IPS-NIHi11 (cell line): ENCODE measurements around the gene IGF1.
"Not testable (repeated sequence)": the region's sequence is repeated elsewhere in the genome, so short reads cannot be mapped to it uniquely, and the experiment has no call there.

Source experiments
- DNase-seq: peaks from one replicate; pipeline ENCODE4 v3.0.0; 2012; ENCODE audit warnings: mixed read lengths, low spot score

The IGF1 gene

DNA sequence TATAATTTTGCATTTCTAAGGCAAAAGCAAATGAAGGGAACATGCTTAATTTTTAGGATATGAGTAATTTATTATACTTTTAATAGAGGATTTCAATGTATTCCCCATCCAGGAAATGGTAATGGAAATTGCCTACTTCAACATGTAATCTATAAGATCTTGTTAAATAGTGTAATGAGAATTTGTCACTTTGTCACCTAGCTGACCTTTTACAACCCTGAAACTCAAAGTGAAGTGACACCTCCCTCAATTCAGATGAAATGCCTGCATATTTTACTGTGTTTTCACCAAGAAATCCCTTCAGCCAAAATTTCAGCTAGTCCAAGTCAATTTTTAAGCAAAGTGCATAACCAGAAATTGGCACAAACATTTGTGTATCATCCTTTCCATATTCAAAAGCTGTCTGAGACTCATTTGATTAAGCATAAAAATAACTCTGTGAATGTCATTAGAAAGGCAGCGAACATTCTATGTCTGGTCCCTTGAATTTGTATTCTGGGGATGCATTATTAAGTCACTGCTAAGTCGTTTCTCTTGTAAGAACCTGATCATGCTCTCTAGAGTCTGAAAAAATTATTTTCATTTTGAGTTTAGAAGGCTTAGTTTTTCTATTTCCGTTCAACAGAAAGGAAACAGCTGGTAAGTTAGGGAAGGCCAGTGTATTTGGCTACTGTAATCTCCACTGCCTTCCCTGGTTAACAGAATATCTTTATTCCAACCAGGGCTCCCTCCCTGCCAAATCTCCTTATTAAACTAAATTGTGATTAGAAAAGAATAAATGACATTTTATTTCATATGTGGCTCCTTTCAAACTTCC, 100.8 kb downstream of the IGF1 start:
- DNase-seq: no peak

DNA sequence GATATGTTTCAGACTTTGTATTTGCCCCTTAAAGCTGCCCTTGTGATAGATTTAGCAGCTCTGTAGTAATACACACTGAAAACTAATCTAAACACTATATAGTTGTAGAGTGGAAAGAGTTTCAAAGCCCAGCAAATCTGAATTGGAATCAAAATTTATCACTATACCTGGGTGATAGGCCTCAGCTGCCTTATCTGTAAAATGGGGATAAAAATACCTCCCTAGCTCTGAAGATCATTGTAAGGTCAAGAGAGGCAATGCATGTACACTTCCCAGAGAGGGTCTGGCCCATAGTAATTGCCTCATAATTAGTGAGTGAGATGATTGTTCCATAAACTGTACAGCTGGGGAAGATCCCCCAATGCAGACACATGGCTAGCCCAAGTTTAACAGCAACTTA, 103.6 kb downstream of the IGF1 start:
- no peak for DNase-seq

DNA sequence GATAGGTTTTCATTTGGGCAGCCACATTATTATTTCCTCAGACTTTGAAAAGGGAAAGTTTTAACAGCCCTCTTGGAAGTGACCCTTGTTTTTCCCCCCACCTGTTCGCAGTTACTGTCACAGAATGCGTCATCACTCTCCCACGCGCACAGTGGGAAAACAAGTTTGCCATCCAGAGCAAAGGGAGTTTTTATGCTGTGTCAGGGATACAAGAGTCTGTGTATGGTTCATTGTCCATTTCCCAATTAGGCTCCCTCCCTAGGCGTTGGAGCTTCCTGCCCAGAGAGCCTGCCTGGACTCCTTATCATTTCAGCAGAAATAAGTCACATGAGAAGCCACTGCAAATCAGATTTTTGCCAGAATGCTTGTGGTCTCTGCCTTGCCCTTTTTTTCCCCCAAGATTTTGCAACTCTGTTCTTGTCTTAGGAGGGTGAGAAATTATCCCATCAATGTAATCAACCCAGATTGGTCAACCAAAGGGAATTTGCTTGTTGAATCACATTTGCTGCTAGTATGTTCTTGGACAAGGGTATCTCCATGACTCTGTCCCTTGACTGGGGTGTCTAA, 104.1 kb downstream of the IGF1 start:
- no peak for DNase-seq

DNA sequence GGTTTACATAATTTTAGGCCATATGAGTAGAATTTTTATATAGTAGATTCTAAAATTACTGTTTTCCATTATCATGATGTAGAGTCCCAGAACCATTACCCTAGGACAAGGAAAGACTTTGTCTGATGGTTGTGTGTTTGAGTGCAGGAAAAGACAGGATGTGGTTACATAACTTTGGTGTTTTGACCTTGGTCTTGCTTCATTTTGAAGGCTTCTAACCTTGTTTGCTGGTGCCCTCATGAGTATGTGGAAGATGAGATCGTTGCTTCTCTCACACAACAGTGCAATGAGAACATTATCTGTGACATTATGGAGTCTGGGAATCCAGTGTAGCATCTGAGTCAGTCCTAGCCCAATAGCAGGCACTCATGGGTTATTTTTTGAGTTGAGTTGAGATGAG, 106.2 kb downstream of the IGF1 start:
- no peak for DNase-seq

DNA sequence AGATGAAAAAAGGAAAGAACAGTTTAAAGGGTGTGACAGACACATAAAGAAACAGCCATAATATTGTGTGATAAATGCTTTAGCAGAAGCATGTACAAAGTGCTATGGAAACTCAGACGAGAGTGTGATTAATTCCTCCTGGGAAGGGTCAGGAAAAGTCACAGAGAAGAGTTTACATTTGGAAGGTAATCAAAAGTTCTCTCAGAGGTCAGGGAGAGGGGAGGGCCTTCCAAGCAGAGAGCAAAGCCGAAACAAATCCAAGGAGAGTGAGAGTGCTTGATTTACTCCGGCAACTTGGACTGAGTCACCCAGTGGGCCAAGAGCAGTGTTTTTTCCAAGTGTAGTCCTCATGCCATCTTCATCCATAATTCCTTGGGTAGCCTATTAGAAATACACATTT, 108.3 kb downstream of the IGF1 start:
- no peak for DNase-seq

DNA sequence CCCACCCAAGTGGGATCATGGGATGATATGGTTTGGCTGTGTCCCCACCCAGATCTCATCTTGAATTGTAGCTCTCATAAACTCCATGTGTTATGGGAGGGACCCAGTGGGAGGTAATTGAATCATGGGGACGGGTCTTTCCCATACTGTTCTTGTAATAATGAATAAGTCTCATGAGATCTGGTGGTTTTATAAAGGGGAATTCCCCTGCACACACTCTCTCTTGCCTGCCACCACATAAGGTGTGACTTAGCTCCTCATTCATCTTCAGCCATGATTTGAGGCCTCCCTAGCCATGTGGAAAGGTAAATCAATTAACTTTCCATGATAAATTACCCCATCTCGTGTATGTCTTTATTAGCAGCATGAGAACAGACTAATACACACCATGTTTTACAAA, 109.2 kb downstream of the IGF1 start:
- no peak for DNase-seq

DNA sequence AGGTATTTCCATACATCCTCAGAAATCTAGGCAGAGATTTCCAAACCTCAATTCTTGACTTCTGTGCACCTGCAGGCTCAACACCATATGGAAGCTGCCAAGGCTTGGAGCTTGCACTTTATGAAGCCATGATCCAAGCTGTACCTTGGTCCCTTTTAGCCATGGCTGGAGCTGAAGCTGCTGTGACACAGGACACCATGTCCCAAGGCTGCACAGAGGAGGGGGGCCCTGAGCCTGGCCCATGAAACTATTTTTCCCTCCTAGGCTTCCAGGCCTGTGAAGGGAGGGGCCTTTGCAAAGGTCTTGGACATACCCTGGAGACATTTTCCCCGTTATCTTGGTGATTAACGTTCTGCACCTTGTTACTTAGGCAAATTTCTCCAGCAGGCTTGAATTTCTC, 110.5 kb downstream of the IGF1 start:
- DNase-seq: no peak

DNA sequence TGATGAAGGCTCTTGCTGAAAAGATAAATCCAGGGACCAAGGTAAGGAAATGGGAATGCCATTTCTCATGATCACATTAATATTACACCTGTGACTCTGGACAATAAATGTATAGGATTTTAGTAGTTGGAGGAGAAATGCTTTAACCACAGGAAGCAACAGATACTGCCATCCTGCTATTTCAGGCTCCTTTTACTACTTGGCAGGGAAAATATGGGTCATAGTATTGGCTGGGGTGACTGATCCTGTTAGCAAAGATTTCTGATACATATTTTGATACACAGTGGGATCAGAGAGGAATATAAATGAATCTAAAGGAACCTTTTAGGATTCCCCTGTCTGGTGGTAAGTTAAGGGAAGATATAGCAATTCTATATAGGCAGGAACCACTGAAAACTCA, 115.0 kb downstream of the IGF1 start:
- DNase-seq: no peak

DNA sequence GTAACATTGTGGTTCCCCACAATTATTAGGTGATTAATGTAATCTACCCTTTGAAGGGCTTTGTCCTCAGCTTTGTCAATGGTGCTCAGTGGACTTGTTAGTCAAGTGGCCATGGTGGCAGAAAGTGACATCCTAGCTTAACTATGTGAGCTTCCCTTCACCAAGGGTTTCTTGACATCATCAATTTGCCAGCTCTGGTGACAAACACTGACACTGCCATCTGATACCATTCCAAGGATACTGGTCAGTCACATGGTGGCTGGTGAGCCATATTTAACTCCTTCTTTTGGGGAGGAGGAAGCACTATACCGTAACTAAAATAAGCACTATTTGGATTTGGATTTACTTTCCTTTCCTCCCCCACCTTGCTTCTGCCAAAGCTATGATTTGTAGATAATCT, 115.7 kb downstream of the IGF1 start:
- no peak for DNase-seq

DNA sequence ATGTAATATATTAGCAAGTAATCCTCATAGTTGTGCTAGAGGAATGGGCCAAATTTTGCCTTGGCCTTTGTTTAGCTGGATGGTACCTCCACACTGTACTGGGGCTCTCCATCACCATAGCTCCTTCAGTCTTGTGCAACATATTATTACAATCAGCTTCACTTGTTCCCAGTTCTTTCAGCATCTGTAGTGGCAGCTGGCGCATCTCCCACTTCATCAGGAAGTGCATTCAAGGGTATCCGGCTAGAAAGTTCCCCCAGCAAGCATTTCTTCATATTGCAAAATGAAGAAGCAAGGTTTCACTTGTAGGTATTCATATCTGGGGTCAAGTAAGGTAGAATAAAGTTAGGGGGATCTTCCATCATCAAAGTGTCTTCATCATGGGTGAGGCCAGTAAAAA, 123.7 kb downstream of the IGF1 start:
- no peak for DNase-seq

DNA sequence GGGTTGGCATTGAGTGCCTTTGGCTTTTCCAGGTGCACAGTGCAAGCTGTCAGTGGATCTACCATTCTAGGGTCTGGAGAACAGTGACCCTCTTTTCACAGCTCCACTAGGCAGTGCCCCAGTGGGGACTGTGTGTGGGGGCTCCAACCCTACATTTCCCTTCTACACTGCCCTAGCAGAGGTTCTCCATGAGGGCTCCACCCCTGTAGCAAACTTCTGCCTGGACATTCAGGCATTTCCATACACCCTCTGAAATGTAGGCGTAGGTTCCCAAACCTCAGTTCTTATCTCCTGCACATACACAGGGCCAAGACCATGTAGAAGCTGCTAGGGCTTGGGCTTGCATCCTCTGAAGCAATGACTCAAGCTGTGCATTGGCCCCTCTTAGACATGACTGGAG, 126.1 kb downstream of the IGF1 start:
- DNase-seq: not testable (repeated sequence)

DNA sequence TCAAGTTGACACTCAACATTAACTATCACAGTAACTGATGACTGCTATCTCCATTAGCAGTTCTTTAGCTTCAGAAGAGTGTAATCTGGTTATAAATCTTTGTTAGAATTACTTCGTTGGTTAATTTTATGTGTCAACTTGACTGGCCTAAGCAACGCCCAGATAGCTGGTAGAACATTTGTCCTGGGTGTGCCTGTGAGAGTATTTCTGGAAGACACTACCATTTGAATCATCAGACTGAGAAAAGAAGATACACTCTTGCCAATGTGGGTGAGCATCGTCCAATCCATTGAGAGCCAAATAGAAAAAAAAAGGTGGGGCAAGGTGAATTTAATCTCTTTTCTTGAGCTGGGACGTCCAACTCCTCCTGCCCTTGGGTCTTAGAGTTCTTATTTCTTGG, 129.0 kb downstream of the IGF1 start:
- DNase-seq: no peak

DNA sequence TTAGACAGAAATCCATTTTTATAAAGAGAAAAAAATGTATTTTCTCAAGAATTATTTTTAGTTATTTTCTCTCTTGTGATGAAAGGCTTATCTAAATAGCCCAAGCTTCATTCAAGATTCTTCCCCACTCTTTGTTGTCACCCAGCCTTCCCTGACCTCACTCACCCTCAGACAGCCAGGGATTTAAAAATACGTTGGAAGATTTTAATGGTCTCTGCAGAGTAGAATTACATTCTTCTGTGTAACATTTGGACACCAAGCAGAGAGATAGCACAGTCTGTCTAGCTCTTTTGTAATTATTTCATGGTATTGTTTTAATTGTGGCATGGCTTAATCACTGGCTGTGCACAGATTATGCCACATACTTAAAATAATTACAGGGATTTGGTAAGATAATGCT, 130.3 kb downstream of the IGF1 start:
- no peak for DNase-seq

DNA sequence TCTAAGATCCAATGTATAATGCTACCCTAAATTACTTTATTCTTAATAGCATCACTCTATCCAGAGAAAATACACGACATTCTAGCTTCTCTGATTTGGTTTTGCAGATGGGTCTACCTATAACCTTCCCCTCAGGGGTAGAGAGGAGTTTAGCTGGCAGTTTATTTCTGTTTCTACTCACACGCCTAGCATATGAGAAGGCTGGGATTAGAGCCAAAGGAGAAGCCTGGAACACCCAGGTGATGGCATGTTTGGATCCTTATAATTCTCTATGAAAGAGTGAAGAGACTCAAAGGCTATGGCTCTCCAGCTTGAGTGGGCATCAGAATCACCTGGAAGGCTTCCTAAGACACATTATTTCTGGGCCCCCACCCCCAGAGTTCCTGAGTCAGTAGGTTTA, 131.3 kb downstream of the IGF1 start:
- DNase-seq: no peak

DNA sequence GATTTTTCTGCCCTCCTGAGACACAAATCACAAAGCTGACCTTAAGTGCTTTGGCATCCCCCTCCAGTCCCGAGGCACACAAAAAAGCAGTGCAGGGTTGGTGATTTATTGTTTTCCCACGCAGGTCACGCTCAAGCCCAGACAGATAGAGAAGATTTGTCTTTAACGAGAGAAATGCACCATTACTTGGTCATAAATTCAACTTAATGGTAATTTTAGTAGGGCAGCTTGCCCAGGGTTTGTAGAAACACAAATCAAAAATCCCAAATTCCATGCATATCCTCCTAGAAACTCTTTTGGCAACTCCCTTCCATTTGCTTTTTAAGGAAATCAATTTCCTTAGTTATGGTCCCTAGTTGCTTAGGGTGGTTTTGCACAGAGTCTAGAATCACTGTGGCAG, 132.6 kb downstream of the IGF1 start:
- DNase-seq: no peak
